HCEC 1CT (cell line): Measurements from ENCODE around the gene MLLT3.
"Not testable (repeated sequence)": the region's sequence is repeated elsewhere in the genome, so short reads cannot be mapped to it uniquely, and the experiment has no call there.

Experiments used
- DNase-seq: peaks from one replicate; pipeline ENCODE4 v3.0.0-alpha.2; 2017

MLLT3 gene

GRCh38 chr9:20593537-20593936 lies 28.8 kb downstream of the MLLT3 start:
- peak; percentile 74 for DNase-seq

GRCh38 chr9:20593105-20593504 lies 29.2 kb downstream of the MLLT3 start:
- DNase-seq = no peak

- peak; percentile 80 for DNase-seq
Measured at GRCh38 chr9:20592673-20593072, 29.6 kb downstream of the MLLT3 start.

- DNase-seq = peak; percentile 49
Measured at GRCh38 chr9:20591223-20591622, 31.1 kb downstream of the MLLT3 start.

GRCh38 chr9:20584968-20585643 lies 37.2 kb downstream of the MLLT3 start:
- no peak for DNase-seq

- not testable (repeated sequence) for DNase-seq
Measured at GRCh38 chr9:20583088-20583487, 39.2 kb downstream of the MLLT3 start.

GRCh38 chr9:20582150-20582549 lies 40.1 kb downstream of the MLLT3 start:
- DNase-seq = no peak

GRCh38 chr9:20580673-20581072 lies 41.6 kb downstream of the MLLT3 start:
- no peak for DNase-seq

- DNase-seq = no peak
Measured at GRCh38 chr9:20579524-20580314, 42.6 kb downstream of the MLLT3 start.

GRCh38 chr9:20573023-20573422 lies 49.3 kb downstream of the MLLT3 start:
- no peak for DNase-seq

GRCh38 chr9:20570756-20571155 lies 51.5 kb downstream of the MLLT3 start:
- peak; percentile 87 for DNase-seq

- peak; percentile 72 for DNase-seq
Measured at GRCh38 chr9:20570087-20570486, 52.2 kb downstream of the MLLT3 start.

- DNase-seq = no peak
Measured at GRCh38 chr9:20569525-20569924, 52.8 kb downstream of the MLLT3 start.

GRCh38 chr9:20568400-20568799 lies 53.9 kb downstream of the MLLT3 start:
- no peak for DNase-seq

GRCh38 chr9:20566401-20566800 lies 55.9 kb downstream of the MLLT3 start:
- no peak for DNase-seq

- DNase-seq = no peak
Measured at GRCh38 chr9:20564650-20565049, 57.6 kb downstream of the MLLT3 start.

GRCh38 chr9:20563917-20564316 lies 58.4 kb downstream of the MLLT3 start:
- DNase-seq = no peak

GRCh38 chr9:20562051-20562450 lies 60.2 kb downstream of the MLLT3 start:
- peak; percentile 41 for DNase-seq

- no peak for DNase-seq
Measured at GRCh38 chr9:20561531-20561930, 60.8 kb downstream of the MLLT3 start.

- peak; percentile 36 for DNase-seq
Measured at GRCh38 chr9:20559231-20559890, 62.9 kb downstream of the MLLT3 start.

GRCh38 chr9:20558566-20559016 lies 63.7 kb downstream of the MLLT3 start:
- DNase-seq = peak; percentile 86

GRCh38 chr9:20557890-20558565 lies 64.3 kb downstream of the MLLT3 start:
- no peak for DNase-seq

- DNase-seq = no peak
Measured at GRCh38 chr9:20557285-20557684, 65.0 kb downstream of the MLLT3 start.
